Retinal pigment epithelial cell (primary cell): ENCODE measurements around the gene ANKRA2.

ENCODE experiments used
- DNase-seq: peaks from one replicate; pipeline ENCODE4 v3.0.0-alpha.2; 2010; ENCODE audit warnings: low read depth
- H3K4me3 ChIP-seq: 2 replicates; pipeline ENCODE4 v1.5.1; 2011; ENCODE audit warnings: mild to moderate bottlenecking, low read length, control low read depth, moderate library complexity
- TF ChIP-seq, protein P1 (sequence below): conservative IDR thresholded peaks from 2 replicates; pipeline ENCODE4 v1.5.1; 2011; ENCODE audit warnings: low read depth, low read length, control low read depth, inconsistent platforms

ANKRA2 gene

DNA sequence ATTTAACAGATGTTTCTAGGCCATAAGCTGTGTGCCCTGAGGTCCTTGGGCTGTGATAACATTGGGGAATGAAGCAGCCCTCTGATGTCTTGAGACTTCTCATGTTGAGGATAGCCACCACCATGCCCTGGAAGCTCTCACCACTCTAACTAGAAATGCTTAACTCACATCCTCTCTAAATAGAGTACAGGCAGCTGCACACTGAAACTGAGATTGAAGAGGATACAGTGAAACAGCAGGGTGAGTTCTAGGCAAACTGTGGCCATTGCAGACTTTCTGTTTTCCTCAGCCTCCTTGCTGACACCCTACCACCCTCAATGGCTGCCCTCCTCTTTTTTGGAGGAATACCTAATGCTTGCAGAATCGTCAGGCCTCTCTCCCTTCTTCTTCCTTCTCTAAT is 22.5 kb upstream of the ANKRA2 start:
- TF ChIP-seq, protein P1, sequence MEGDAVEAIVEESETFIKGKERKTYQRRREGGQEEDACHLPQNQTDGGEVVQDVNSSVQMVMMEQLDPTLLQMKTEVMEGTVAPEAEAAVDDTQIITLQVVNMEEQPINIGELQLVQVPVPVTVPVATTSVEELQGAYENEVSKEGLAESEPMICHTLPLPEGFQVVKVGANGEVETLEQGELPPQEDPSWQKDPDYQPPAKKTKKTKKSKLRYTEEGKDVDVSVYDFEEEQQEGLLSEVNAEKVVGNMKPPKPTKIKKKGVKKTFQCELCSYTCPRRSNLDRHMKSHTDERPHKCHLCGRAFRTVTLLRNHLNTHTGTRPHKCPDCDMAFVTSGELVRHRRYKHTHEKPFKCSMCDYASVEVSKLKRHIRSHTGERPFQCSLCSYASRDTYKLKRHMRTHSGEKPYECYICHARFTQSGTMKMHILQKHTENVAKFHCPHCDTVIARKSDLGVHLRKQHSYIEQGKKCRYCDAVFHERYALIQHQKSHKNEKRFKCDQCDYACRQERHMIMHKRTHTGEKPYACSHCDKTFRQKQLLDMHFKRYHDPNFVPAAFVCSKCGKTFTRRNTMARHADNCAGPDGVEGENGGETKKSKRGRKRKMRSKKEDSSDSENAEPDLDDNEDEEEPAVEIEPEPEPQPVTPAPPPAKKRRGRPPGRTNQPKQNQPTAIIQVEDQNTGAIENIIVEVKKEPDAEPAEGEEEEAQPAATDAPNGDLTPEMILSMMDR = no peak
- no peak overlapping the region for H3K4me3 ChIP-seq
- DNase-seq = no peak

DNA sequence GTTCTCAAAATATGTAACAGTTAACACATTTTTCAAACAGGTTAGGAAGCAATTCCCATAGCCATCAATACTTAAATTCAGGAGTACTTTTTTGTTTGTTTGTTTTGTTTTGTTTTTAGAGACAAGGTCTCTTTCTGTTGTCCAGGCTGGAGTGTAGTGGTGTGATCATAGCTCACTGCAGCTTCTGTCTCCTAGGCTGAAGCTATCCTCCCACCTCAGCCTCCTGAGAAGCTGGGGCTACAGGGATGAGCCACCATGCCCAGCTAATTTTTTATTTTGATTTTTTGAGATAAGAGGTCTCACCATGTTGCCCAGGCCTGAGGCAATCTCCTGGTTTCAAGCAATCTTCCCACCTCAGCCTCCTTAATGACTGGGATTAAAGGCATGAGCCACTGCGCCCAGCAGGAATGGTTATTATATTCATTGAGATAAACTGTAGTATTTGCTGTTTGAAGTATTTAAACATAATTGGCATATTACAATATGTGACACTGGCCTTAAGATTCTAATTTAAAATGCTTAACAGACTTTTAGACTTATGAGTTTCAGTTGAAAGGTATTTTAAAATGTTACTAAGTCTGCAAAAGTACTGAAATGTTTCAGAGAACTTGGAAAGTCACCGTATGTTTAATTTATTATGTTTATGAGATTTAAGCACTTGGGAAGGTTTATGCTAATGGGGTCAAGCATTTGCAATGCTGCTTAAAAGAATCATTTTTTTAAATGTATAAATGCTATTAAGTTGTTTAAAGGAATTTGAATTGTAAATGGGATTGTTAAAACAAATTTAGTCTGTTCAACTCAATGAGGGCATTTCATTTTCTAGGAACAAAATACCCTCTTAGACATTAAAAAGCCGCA is 17.1 kb upstream of the ANKRA2 start:
- no peak for DNase-seq
- TF ChIP-seq, protein P1 = no peak

DNA sequence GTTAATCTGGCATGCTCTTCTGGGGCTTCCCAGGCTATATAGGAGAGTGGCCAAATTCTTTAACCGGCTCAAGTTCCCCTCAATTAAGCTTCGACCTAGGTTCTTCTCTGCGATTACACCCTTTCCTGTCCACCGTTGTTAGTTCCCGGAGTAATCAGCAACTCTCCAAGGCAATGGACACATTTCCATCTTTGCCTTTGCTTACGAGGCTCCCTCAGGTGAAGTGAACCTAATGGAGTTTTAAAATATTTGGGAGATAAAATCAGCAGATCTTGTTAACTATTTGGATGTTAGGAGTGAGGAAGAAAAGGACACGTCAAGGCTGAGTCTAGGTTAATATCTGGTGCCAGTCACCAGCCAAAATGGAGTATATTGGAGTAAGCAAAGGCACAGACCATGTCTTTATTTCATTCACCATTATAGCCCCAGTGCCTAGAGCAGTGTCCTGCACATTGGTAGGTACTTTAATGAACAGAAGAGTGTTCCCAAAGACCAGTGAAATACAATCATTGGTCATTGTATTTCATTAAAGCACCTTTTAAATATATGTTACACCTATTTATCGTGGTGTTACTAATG is 619 bp upstream of the ANKRA2 start:
- TF ChIP-seq, protein P1 = no peak
- peak overlapping the region; percentile 85 for H3K4me3 ChIP-seq
- no peak for DNase-seq

More for the DNA sequence above, 17.1 kb upstream of the ANKRA2 start:
- H3K4me3 ChIP-seq = no peak overlapping the region

DNA sequence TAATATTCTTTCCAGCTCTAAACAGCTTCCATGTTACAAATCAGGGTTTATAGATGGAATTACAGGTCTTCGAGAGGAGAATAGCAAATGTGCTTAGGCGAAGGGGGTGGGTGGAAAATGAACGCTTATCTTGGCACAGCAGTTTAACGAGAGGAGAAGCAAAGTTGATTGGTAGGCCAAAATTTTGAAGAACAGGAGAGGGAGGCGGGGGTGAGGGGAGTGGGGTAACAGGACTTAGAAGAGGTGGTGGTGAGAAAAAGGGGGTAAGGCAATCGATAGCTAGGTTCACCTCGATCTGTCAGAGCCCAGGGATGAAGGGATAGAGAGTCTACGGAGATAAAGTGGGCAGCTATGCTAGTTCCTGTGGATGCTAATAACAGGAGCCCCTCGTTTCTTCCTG is 764 bp downstream of the ANKRA2 start:
- TF ChIP-seq, protein P1 = no peak
- DNase-seq = no peak
- peak overlapping the region; percentile 85 for H3K4me3 ChIP-seq

DNA sequence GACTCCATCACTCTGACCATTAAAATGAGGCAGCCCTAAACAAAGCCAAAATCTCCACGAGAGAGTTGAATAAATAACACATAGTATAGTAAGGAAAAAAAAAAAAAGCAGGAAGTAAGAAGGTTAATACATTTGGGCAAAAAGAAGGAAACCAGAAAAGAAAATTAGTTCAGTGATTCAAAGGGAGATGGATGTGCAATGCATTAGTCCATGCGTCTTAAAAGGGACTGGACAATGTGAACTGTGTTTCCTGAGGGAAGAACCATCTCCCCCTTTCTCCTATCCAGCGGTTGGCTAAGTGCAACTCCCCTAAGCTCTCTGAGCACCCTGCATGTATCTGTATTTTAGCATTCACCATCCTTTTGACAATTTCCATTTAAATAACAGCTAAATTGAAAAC is 1.4 kb downstream of the ANKRA2 start:
- no peak for DNase-seq
- peak overlapping the region; percentile 85 for H3K4me3 ChIP-seq
- TF ChIP-seq, protein P1 = no peak

DNA sequence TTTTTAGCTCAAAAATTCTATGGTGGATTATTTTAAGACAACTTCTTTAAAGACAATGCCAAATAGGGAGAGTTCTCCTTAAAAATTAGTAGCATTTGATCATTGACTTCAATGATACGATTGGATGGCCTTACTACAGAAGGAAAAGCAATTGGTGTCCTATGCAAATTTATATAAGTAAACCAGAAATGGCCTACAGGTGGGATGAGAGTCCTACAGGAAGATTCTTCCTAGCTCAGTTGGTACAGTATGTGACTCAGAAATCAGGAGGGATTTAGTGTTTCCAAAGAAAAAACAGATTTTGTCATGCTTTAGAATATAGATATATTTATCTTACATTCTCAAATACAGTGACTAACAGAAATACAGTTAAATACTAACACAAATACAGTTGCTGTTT is 6.5 kb downstream of the ANKRA2 start:
- no peak for DNase-seq
- no peak overlapping the region for H3K4me3 ChIP-seq
- TF ChIP-seq, protein P1 = no peak

DNA sequence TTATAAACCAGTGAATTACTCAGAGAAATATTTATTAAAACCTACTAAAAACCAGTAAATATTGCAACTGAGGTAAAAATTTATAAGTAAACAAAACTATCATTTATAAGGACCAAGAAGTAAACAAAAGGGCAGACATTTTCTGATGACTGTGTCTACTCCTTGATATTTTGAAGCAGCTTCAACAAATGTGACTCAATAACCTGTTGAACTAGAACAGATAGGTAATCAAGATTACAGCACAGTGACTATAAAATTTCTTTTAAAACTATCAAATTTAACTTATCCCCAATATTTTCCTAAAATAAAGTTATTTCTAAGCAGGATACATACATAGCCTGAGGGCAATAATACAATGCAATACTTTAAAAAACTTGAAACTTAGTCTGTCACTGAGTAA is 12.8 kb downstream of the ANKRA2 start:
- no peak overlapping the region for H3K4me3 ChIP-seq
- no peak for DNase-seq
- TF ChIP-seq, protein P1 = no peak
